Measurements from ENCODE around the gene SPDEF. TPM values are rescaled to one million over a fixed set of nuclear protein-coding genes. Genes with fewer than 3 reads are reported as not detected.

The SPDEF gene
- total and polyA plus RNA-seq, 2 of the 13 experiments (the other 11 are each of a cell fraction or from before 2014, with no cell fraction given), result not detected

DNA sequence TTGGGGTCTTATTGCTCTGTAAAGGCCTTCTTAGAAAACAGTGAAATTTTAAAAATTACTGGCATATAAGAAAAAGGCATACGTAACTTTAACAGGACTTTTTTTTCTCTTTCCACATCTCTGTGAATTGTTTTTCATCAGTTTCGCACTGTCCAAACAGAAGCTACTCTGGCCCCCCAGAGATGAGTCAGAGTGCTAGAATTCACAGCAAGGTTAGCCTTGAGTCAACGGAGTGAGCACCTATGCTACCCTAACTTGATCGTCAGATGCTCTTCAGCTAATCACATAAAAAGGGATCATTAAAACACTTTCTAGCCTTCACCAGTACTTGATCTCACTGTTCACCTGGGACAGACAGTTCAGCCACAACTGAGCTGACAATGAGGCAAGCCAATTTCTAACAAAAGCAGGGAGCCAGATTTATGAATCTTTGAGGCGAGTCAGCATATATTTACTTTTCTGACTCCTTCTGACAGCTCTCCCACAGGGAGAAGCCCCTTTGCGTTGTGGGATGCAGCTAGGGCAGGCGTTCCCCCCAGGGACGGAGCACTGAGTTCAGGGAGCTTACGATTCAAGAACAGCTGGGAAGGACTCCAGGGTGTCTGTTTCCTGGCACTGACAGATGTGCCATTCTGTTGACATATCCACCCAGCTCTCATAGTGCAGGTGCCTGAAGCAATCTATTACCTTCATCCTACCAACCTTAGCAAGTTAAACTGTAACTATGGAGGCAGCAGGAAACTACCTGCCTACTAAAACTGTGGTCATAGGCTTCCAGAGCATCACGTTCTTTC is 46.4 kb upstream of the SPDEF start (continued):
- TF ChIP-seq ZNF512 (CRISPR knock-in tag; IDR thresholded peaks at IDR 0.05) (no peak), REXO4 (CRISPR knock-in tag; IDR thresholded peaks at IDR 0.05; ENCODE audit: borderline replicate concordance) (no peak), KDM2A (CRISPR knock-in tag; IDR thresholded peaks at IDR 0.05; ENCODE audit: borderline replicate concordance, low read depth) (0 out of 2 replicates have a peak, but pooled peaks have one; percentile 36), PITX1 (CRISPR knock-in tag; IDR thresholded peaks at IDR 0.05) (peak; percentile 23; the same call in 1 of the 2 replicates), SYNCRIP (IDR thresholded peaks at IDR 0.05; ENCODE audit: insufficient read depth, low read depth, low read length) (no peak), PRMT3 (CRISPR knock-in tag; IDR thresholded peaks at IDR 0.05; ENCODE audit: borderline replicate concordance, low read depth) (no peak), MYPOP (CRISPR knock-in tag; IDR thresholded peaks at IDR 0.05) (peak; percentile 31; the same call in 1 of the 2 replicates), E2F5 (CRISPR knock-in tag; conservative IDR thresholded peaks at IDR 0.05) (no peak), TERF1 (CRISPR knock-in tag; IDR thresholded peaks at IDR 0.05) (no peak), BHLHE40 (IDR thresholded peaks at IDR 0.05; ENCODE audit: low read length) (no peak), ZSCAN29 (CRISPR knock-in tag; conservative IDR thresholded peaks at IDR 0.05) (no peak), ZNF484 (CRISPR knock-in tag; IDR thresholded peaks at IDR 0.05; ENCODE audit: borderline replicate concordance, low read depth) (no peak), SIN3B (IDR thresholded peaks at IDR 0.05; ENCODE audit: low read length) (no peak), SMARCC2 (IDR thresholded peaks at IDR 0.05) (no peak), TAF15 (IDR thresholded peaks at IDR 0.05; ENCODE audit: low read depth, low read length, poor library complexity, severe bottlenecking) (no peak), MED1 (CRISPR knock-in tag; IDR thresholded peaks at IDR 0.05) (peak; percentile 38; the same call in 1 of the 2 replicates), GABPA (IDR thresholded peaks at IDR 0.05; ENCODE audit: low read depth, low read length) (no peak), GABPA (CRISPR knock-in tag; IDR thresholded peaks at IDR 0.05; ENCODE audit: low read depth) (no peak), FOXA1 (IDR thresholded peaks at IDR 0.05) (no peak), FOXA1 (CRISPR knock-in tag; IDR thresholded peaks at IDR 0.05) (0 out of 2 replicates have a peak, but pooled peaks have one; percentile 50), ZFP1 (CRISPR knock-in tag; IDR thresholded peaks at IDR 0.05) (no peak), ZNF264 (CRISPR knock-in tag; IDR thresholded peaks at IDR 0.05) (no peak), FOXA3 (CRISPR knock-in tag; IDR thresholded peaks at IDR 0.05) (peak; percentile 17)
- TF ChIP-seq, protein P1, sequence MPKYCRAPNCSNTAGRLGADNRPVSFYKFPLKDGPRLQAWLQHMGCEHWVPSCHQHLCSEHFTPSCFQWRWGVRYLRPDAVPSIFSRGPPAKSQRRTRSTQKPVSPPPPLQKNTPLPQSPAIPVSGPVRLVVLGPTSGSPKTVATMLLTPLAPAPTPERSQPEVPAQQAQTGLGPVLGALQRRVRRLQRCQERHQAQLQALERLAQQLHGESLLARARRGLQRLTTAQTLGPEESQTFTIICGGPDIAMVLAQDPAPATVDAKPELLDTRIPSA (CRISPR knock-in tag; IDR thresholded peaks at IDR 0.05; ENCODE audit: borderline replicate concordance), result no peak

Measured in HepG2 (cell line).